Measurements from ENCODE around the gene TOGARAM1. TPM values are rescaled to one million over a fixed set of nuclear protein-coding genes. Genes with fewer than 3 reads are reported as not detected.

Gene TOGARAM1
- total and polyA plus RNA-seq, 2 donors (not counting 3 experiments of a cell fraction or from before 2014, with no cell fraction given): 4.2 to 13.8 TPM

GRCh38 chr14:45039390-45039789, 77.4 kb downstream of the TOGARAM1 start:
- FAIRE-seq: no peak
- H3K27me3 ChIP-seq (ENCODE audit: control insufficient read depth in 2 of 2, insufficient read depth in 2 of 2, low read length in 2 of 2): no peaks in the 10 kb centered on the region
- no peak overlapping the region for H3K27ac ChIP-seq (ENCODE audit: insufficient read depth, low read depth, low read length)
- no peaks in the 10 kb centered on the region for H3K9me1 ChIP-seq (replicated peaks; ENCODE audit: control insufficient read depth, extremely low read depth, insufficient read depth, low read length)
- DNase-seq (ENCODE audit: low read depth, low spot score): no peak
- no peaks in the 10 kb centered on the region for H3K79me2 ChIP-seq (ENCODE audit: control insufficient read depth, insufficient read depth, low read length)
- H3K36me3 ChIP-seq (ENCODE audit: control insufficient read depth in 2 of 2, extremely low read depth in 1 of 2, insufficient read depth in 2 of 2, low read length in 2 of 2): peaks cover 0 to 7% of the 10 kb centered on the region in 2 experiments
- no peak overlapping the region for H2AFZ ChIP-seq (ENCODE audit: low read depth, low read length)
- H3K9me3 ChIP-seq (replicated peaks; ENCODE audit: control insufficient read depth, insufficient read depth, low read length): no peaks in the 10 kb centered on the region
- no peaks in the 10 kb centered on the region for H3K4me1 ChIP-seq (ENCODE audit: control insufficient read depth, extremely low read depth, insufficient read depth, low read length)
- intact Hi-C loops (cut with micrococcal nuclease) (no loop called here), dilution Hi-C loops (cut with MboI; ENCODE audit: extremely low pct_ligation_motif_present, low sequenced_read_pairs) (no loop called here)
- H3K4me2 ChIP-seq (ENCODE audit: insufficient read depth, low read length): no peak overlapping the region
- no peak for TF ChIP-seq MYC (IDR thresholded peaks at IDR 0.05; ENCODE audit: low read depth, low read length)
- TF ChIP-seq, protein P1, sequence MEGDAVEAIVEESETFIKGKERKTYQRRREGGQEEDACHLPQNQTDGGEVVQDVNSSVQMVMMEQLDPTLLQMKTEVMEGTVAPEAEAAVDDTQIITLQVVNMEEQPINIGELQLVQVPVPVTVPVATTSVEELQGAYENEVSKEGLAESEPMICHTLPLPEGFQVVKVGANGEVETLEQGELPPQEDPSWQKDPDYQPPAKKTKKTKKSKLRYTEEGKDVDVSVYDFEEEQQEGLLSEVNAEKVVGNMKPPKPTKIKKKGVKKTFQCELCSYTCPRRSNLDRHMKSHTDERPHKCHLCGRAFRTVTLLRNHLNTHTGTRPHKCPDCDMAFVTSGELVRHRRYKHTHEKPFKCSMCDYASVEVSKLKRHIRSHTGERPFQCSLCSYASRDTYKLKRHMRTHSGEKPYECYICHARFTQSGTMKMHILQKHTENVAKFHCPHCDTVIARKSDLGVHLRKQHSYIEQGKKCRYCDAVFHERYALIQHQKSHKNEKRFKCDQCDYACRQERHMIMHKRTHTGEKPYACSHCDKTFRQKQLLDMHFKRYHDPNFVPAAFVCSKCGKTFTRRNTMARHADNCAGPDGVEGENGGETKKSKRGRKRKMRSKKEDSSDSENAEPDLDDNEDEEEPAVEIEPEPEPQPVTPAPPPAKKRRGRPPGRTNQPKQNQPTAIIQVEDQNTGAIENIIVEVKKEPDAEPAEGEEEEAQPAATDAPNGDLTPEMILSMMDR (IDR thresholded peaks at IDR 0.05; ENCODE audit: extremely low read depth in 1 of 2, insufficient read depth in 1 of 2, low read depth in 1 of 2, low read length in 2 of 2): no peak
- TF ChIP-seq MAX (IDR thresholded peaks at IDR 0.05; ENCODE audit: insufficient read depth, insufficient read length): no peak
- CTCF ChIA-PET: no interaction called here
- no peak overlapping the region for H3K4me3 ChIP-seq (replicated peaks in 1 of 3; ENCODE audit: insufficient read depth in 1 of 3, low read depth in 1 of 3, low read length in 3 of 3)
- no peaks in the 10 kb centered on the region for H4K20me1 ChIP-seq (replicated peaks; ENCODE audit: control insufficient read depth, extremely low read depth, insufficient read depth, low read length)
- no TSS peak for BruUV-seq (replicated peaks)
- no peak overlapping the region for H3K9ac ChIP-seq (replicated peaks; ENCODE audit: extremely low read depth, insufficient read depth, low read length)
- POLR2A ChIA-PET: interaction anchor here (1.6 kb wide), 1 partner anchor 13 kb away, joined by 3 read pairs; no protein-coding TSS in a partner anchor

- peak; percentile 31 for FAIRE-seq
- no peaks in the 10 kb centered on the region for H4K20me1 ChIP-seq (replicated peaks; ENCODE audit: control insufficient read depth, extremely low read depth, insufficient read depth, low read length)
- H3K9me1 ChIP-seq (replicated peaks; ENCODE audit: control insufficient read depth, extremely low read depth, insufficient read depth, low read length): no peaks in the 10 kb centered on the region
- H2AFZ ChIP-seq (ENCODE audit: low read depth, low read length): no peak overlapping the region
- H3K36me3 ChIP-seq (ENCODE audit: control insufficient read depth in 2 of 2, extremely low read depth in 1 of 2, insufficient read depth in 2 of 2, low read length in 2 of 2): peaks cover 0 to 7% of the 10 kb centered on the region in 2 experiments
- TF ChIP-seq FOS (IDR thresholded peaks at IDR 0.05; ENCODE audit: borderline replicate concordance, insufficient read depth, low read length) (no peak), MAX (IDR thresholded peaks at IDR 0.05; ENCODE audit: insufficient read depth, insufficient read length) (no peak), EZH2 (IDR thresholded peaks at IDR 0.05; ENCODE audit: borderline replicate concordance, low read depth, low read length, severe bottlenecking) (no peak)
- no TSS peak for BruUV-seq (replicated peaks)
- no peaks in the 10 kb centered on the region for H3K79me2 ChIP-seq (ENCODE audit: control insufficient read depth, insufficient read depth, low read length)
- no peak overlapping the region for H3K9ac ChIP-seq (replicated peaks; ENCODE audit: extremely low read depth, insufficient read depth, low read length)
- DNase-seq (ENCODE audit: low read depth, low spot score): no peak
- intact Hi-C loops (cut with micrococcal nuclease) (no loop called here), dilution Hi-C loops (cut with MboI; ENCODE audit: extremely low pct_ligation_motif_present, low sequenced_read_pairs) (no loop called here)
- no peak overlapping the region for H3K4me3 ChIP-seq (replicated peaks in 1 of 3; ENCODE audit: insufficient read depth in 1 of 3, low read depth in 1 of 3, low read length in 3 of 3)
- no peak overlapping the region for H3K27ac ChIP-seq (ENCODE audit: insufficient read depth, low read depth, low read length)
- ChIA-PET CTCF (no interaction called here), POLR2A (no interaction called here)
- H3K9me3 ChIP-seq (replicated peaks; ENCODE audit: control insufficient read depth, insufficient read depth, low read length): no peaks in the 10 kb centered on the region
- no peak overlapping the region for H3K4me2 ChIP-seq (ENCODE audit: insufficient read depth, low read length)
- no peaks in the 10 kb centered on the region for H3K27me3 ChIP-seq (ENCODE audit: control insufficient read depth in 2 of 2, insufficient read depth in 2 of 2, low read length in 2 of 2)
- H3K4me1 ChIP-seq (ENCODE audit: control insufficient read depth, extremely low read depth, insufficient read depth, low read length): no peaks in the 10 kb centered on the region
These were observed 79.7 kb downstream of the TOGARAM1 start for GRCh38 chr14:45041641-45042040.

All from endothelial cell of umbilical vein (primary cell).